GM12875 (cell line): Measurements from ENCODE around the gene MYO1D.
"Not testable (repeated sequence)": the region's sequence is repeated elsewhere in the genome, so short reads cannot be mapped to it uniquely, and the experiment has no call there.

ENCODE experiments used
- H3K4me3 ChIP-seq: one replicate; pipeline ENCODE4 v1.5.1; 2011; ENCODE audit warnings: low read depth, low read length, control low read depth
- CTCF ChIP-seq: IDR thresholded peaks from 2 replicates; pipeline ENCODE4 v1.5.1; 2011; ENCODE audit warnings: low read depth, mild to moderate bottlenecking, control low read depth, inconsistent platforms, low read length, moderate library complexity, borderline replicate concordance; ENCODE audit not compliant: insufficient read depth

Gene MYO1D

GRCh38 chr17:32722733-32723132 lies 154.2 kb downstream of the MYO1D start:
- H3K4me3 ChIP-seq: no peak overlapping the region
- no peak for TF ChIP-seq CTCF

- no peak for TF ChIP-seq CTCF
- H3K4me3 ChIP-seq: no peak overlapping the region
These were observed 156.3 kb downstream of the MYO1D start for GRCh38 chr17:32720671-32721070.

GRCh38 chr17:32719689-32720088 lies 157.2 kb downstream of the MYO1D start:
- no peak for TF ChIP-seq CTCF
- H3K4me3 ChIP-seq: no peak overlapping the region

GRCh38 chr17:32714922-32715321 lies 162.0 kb downstream of the MYO1D start:
- not testable (repeated sequence) for H3K4me3 ChIP-seq

- H3K4me3 ChIP-seq: not testable (repeated sequence)
These were observed 162.7 kb downstream of the MYO1D start for GRCh38 chr17:32714206-32714605.

- no peak overlapping the region for H3K4me3 ChIP-seq
- TF ChIP-seq CTCF: no peak
These were observed 163.8 kb downstream of the MYO1D start for GRCh38 chr17:32713081-32713480.

- TF ChIP-seq CTCF: no peak
- H3K4me3 ChIP-seq: no peak overlapping the region
These were observed 167.4 kb downstream of the MYO1D start for GRCh38 chr17:32709562-32709961.

GRCh38 chr17:32701871-32702270 lies 175.1 kb downstream of the MYO1D start:
- H3K4me3 ChIP-seq: no peak overlapping the region
- no peak for TF ChIP-seq CTCF
